ENCODE results near the gene STK24.

STK24 gene

GRCh38 chr13:98462241-98462882, 114.5 kb downstream of the STK24 start:
- no peak for TF ChIP-seq REST (IDR thresholded peaks at IDR 0.05; ENCODE audit: low read depth)
- TF ChIP-seq MAX (IDR thresholded peaks at IDR 0.05) = no peak
- TF ChIP-seq NFIC (IDR thresholded peaks at IDR 0.05) = no peak

GRCh38 chr13:98461486-98462240, 115.2 kb downstream of the STK24 start:
- TF ChIP-seq RAD21 (IDR thresholded peaks at IDR 0.05; ENCODE audit: low read depth) = no peak
- TF ChIP-seq ZBTB7A (IDR thresholded peaks at IDR 0.05; ENCODE audit: low read depth) = no peak
- no peak for TF ChIP-seq USF1 (IDR thresholded peaks at IDR 0.05)
- TF ChIP-seq FOXM1 (IDR thresholded peaks at IDR 0.05; ENCODE audit: borderline replicate concordance, low read depth) = no peak
- no peak for TF ChIP-seq TAF1 (IDR thresholded peaks at IDR 0.05; ENCODE audit: low read depth)
- TF ChIP-seq YY1 (IDR thresholded peaks at IDR 0.05; ENCODE audit: low read depth) = no peak
- TF ChIP-seq MAX (IDR thresholded peaks at IDR 0.05) = no peak
- no peak for TF ChIP-seq REST (IDR thresholded peaks at IDR 0.05; ENCODE audit: low read depth)
- TF ChIP-seq EGR1 (IDR thresholded peaks at IDR 0.05) = no peak
- TF ChIP-seq TCF12 (IDR thresholded peaks at IDR 0.05; ENCODE audit: low read depth) = no peak
- no peak for TF ChIP-seq NFIC (IDR thresholded peaks at IDR 0.05)
- TF ChIP-seq EP300 (IDR thresholded peaks at IDR 0.05; ENCODE audit: borderline replicate concordance) = no peak
- no peak for TF ChIP-seq CREB1 (IDR thresholded peaks at IDR 0.05; ENCODE audit: low read depth)
- no peak for TF ChIP-seq CEBPB (IDR thresholded peaks at IDR 0.05)
- no peak for TF ChIP-seq TEAD4 (IDR thresholded peaks at IDR 0.05)

GRCh38 chr13:98460516-98460915, 116.4 kb downstream of the STK24 start:
- no peak for TF ChIP-seq EP300 (IDR thresholded peaks at IDR 0.05; ENCODE audit: borderline replicate concordance)
- no peak for TF ChIP-seq TEAD4 (IDR thresholded peaks at IDR 0.05)
- no peak for TF ChIP-seq TAF1 (IDR thresholded peaks at IDR 0.05; ENCODE audit: low read depth)
- no peak for TF ChIP-seq NFIC (IDR thresholded peaks at IDR 0.05)
- TF ChIP-seq TCF12 (IDR thresholded peaks at IDR 0.05; ENCODE audit: low read depth) = no peak
- TF ChIP-seq CEBPB (IDR thresholded peaks at IDR 0.05) = no peak
- no peak for TF ChIP-seq RAD21 (IDR thresholded peaks at IDR 0.05; ENCODE audit: low read depth)

GRCh38 chr13:98459721-98460370, 117.1 kb downstream of the STK24 start:
- TF ChIP-seq ZBTB7A (IDR thresholded peaks at IDR 0.05; ENCODE audit: low read depth) (no peak), YY1 (IDR thresholded peaks at IDR 0.05; ENCODE audit: low read depth) (no peak), USF1 (IDR thresholded peaks at IDR 0.05) (no peak), EGR1 (IDR thresholded peaks at IDR 0.05) (no peak), RAD21 (IDR thresholded peaks at IDR 0.05; ENCODE audit: low read depth) (no peak), TEAD4 (IDR thresholded peaks at IDR 0.05) (no peak), TAF1 (IDR thresholded peaks at IDR 0.05; ENCODE audit: low read depth) (no peak), NFIC (IDR thresholded peaks at IDR 0.05) (no peak), CEBPB (IDR thresholded peaks at IDR 0.05) (no peak), CREB1 (IDR thresholded peaks at IDR 0.05; ENCODE audit: low read depth) (no peak), MAX (IDR thresholded peaks at IDR 0.05) (no peak), TCF12 (IDR thresholded peaks at IDR 0.05; ENCODE audit: low read depth) (no peak)

- TF ChIP-seq NFIC (IDR thresholded peaks at IDR 0.05) (no peak), EP300 (IDR thresholded peaks at IDR 0.05; ENCODE audit: borderline replicate concordance) (no peak), ZBTB7A (IDR thresholded peaks at IDR 0.05; ENCODE audit: low read depth) (no peak), RAD21 (IDR thresholded peaks at IDR 0.05; ENCODE audit: low read depth) (no peak), EGR1 (IDR thresholded peaks at IDR 0.05) (no peak), TAF1 (IDR thresholded peaks at IDR 0.05; ENCODE audit: low read depth) (no peak), CREB1 (IDR thresholded peaks at IDR 0.05; ENCODE audit: low read depth) (no peak), FOXM1 (IDR thresholded peaks at IDR 0.05; ENCODE audit: borderline replicate concordance, low read depth) (no peak), YY1 (IDR thresholded peaks at IDR 0.05; ENCODE audit: low read depth) (no peak), MAX (IDR thresholded peaks at IDR 0.05) (no peak), USF1 (IDR thresholded peaks at IDR 0.05) (no peak), CEBPB (IDR thresholded peaks at IDR 0.05) (no peak), TEAD4 (IDR thresholded peaks at IDR 0.05) (no peak)
Measured at GRCh38 chr13:98459171-98459681, 117.7 kb downstream of the STK24 start.
